GM12878 (cell line): ENCODE measurements around the gene KCNK7. TPM values are rescaled to one million over a fixed set of nuclear protein-coding genes. Genes with fewer than 3 reads are reported as not detected.

Source experiments
- ATAC-seq: fragments of 200-7000 bp; cut with Tn5 transposase; 3 replicates; pipeline ENCODE4 v1.9.1; 2020; ENCODE audit warnings: mild to moderate bottlenecking, moderate library complexity
- BruUV-seq: library from RNA; stranded (reverse); fragments of 400-500 nt; replicated peaks from 2 replicates; lab custom pipeline; 2021; lab: Mats Ljungman, UMichigan
- CTCF ChIA-PET: fragments of 300-600 bp; sonication (Branson Sonifier 250); formaldehyde crosslinking; extraction: SDS; loops from one replicate; lab custom pipeline; 2021; ENCODE audit warnings: inconsistent platforms; lab: Yijun Ruan, JAX
- POLR2A ChIA-PET: fragments of 350-600 bp; formaldehyde crosslinking; extraction: SDS; loops from one replicate; lab custom pipeline; 2021; ENCODE audit warnings: inconsistent platforms; lab: Charles Lee
- RAD21 ChIA-PET: fragments of 300-600 bp; sonication (Branson Sonifier 250); formaldehyde crosslinking; loops from one replicate; lab custom pipeline; 2023; ENCODE audit warnings: antibody characterized with exemption; ENCODE audit not compliant: unreplicated experiment; lab: Charles Lee
- SMC1A ChIA-PET: fragments of 300-600 bp; sonication (Branson Sonifier 250); formaldehyde crosslinking; loops from one replicate; lab custom pipeline; 2023; ENCODE audit not compliant: unreplicated experiment, uncharacterized antibody; lab: Charles Lee
- DNase-seq: peaks from one replicate; pipeline ENCODE4 v3.0.0-alpha.2; 2011; ENCODE audit warnings: low read depth, low spot score
- FAIRE-seq: peaks from 3 replicates; lab custom pipeline; 2011; peaks lifted over from hg19 to GRCh38; lab: Jason Lieb, UNC
- H2AFZ ChIP-seq: 2 replicates; pipeline ENCODE4 v1.6.0; 2011; ENCODE audit warnings: low read depth, low read length, control low read depth; ENCODE audit not compliant: control insufficient read depth
- H3K27ac ChIP-seq: 2 replicates; pipeline ENCODE4 v1.5.1; 2011; ENCODE audit warnings: control low read depth; ENCODE audit not compliant: control insufficient read depth, insufficient read depth
- H3K27me3 ChIP-seq, 2 experiments: replicated peaks in 1 of 2; 2 replicates each; pipeline versions ENCODE4 v1.6.0 to v1.6.1; 2011; ENCODE audit warnings: low read length in 1 of 2; ENCODE audit not compliant: control insufficient read depth in 2 of 2, insufficient read depth in 2 of 2
- H3K36me3 ChIP-seq, 2 experiments: 2 replicates each; pipeline ENCODE4 v1.5.1; 2011; ENCODE audit warnings: low read length in 1 of 2; ENCODE audit not compliant: control insufficient read depth in 2 of 2, insufficient read depth in 2 of 2
- H3K4me1 ChIP-seq: 2 replicates; pipeline ENCODE4 v1.6.1; 2011; ENCODE audit warnings: mild to moderate bottlenecking, low read length, moderate library complexity, mixed read lengths; ENCODE audit not compliant: control insufficient read depth, insufficient read depth
- H3K4me2 ChIP-seq: 2 replicates; pipeline ENCODE4 v1.6.0; 2011; ENCODE audit warnings: control low read depth; ENCODE audit not compliant: control insufficient read depth, insufficient read depth
- H3K4me3 ChIP-seq: fragments of 200-600 bp; sonication (generic); 2 replicates; pipeline ENCODE4 v1.5.1; 2016
- H3K79me2 ChIP-seq: 2 replicates; pipeline ENCODE4 v1.6.0; 2011; ENCODE audit warnings: low read length; ENCODE audit not compliant: control insufficient read depth, insufficient read depth
- H3K9ac ChIP-seq: 2 replicates; pipeline ENCODE4 v1.8.0; 2011; ENCODE audit warnings: low read length, control low read depth, mixed read lengths; ENCODE audit not compliant: control insufficient read depth, insufficient read depth
- H3K9me3 ChIP-seq: replicated peaks from 3 replicates; pipeline ENCODE4 v1.5.1; 2011; ENCODE audit warnings: mild to moderate bottlenecking, low read length; ENCODE audit not compliant: control insufficient read depth, insufficient read depth
- H4K20me1 ChIP-seq: 2 replicates; pipeline ENCODE4 v1.6.0; 2011; ENCODE audit not compliant: control insufficient read depth, insufficient read depth
- BACH1 ChIP-seq: fragments of 450-650 bp; IDR thresholded peaks from 2 replicates; pipeline ENCODE4 v1.6.1; 2017; ENCODE audit warnings: mild to moderate bottlenecking, borderline replicate concordance
- CBX5 ChIP-seq: sonication (generic); IDR thresholded peaks from 2 replicates; pipeline ENCODE4 v1.6.1; 2016; ENCODE audit warnings: low read depth, moderate library complexity, mild to moderate bottlenecking, inconsistent platforms
- EP300 ChIP-seq, 2 experiments: fragments of 150-350 bp in 1 of 2; IDR thresholded peaks; 2 replicates each; pipeline ENCODE4 v1.6.1; 2011 to 2012; ENCODE audit warnings: low read depth in 2 of 2, low read length in 2 of 2, borderline replicate concordance in 1 of 2, improper control_type of control experiment in 1 of 2, inconsistent platforms in 1 of 2; ENCODE audit not compliant: control insufficient read depth in 1 of 2
- GABPA ChIP-seq: IDR thresholded peaks from 2 replicates; pipeline ENCODE4 v1.6.1; 2014; ENCODE audit warnings: antibody characterized with exemption, low read depth, mild to moderate bottlenecking, inconsistent platforms
- IKZF1 ChIP-seq: fragments of 450-650 bp; conservative IDR thresholded peaks from 2 replicates; pipeline ENCODE4 v1.6.1; 2017; ENCODE audit warnings: antibody characterized with exemption, mild to moderate bottlenecking
- KDM1A ChIP-seq: fragments of 200-600 bp; sonication (generic); IDR thresholded peaks from 2 replicates; pipeline ENCODE4 v1.6.1; 2016; ENCODE audit warnings: borderline replicate concordance
- MEF2B ChIP-seq: fragments of 450-650 bp; IDR thresholded peaks from 2 replicates; pipeline ENCODE4 v1.6.1; 2018; ENCODE audit warnings: mild to moderate bottlenecking, moderate library complexity; ENCODE audit not compliant: partially characterized antibody, poor library complexity, severe bottlenecking
- MTA3 ChIP-seq: IDR thresholded peaks from 2 replicates; pipeline ENCODE4 v1.6.1; 2012; ENCODE audit warnings: low read length, inconsistent platforms, borderline replicate concordance
- POLR2AphosphoS5 ChIP-seq: IDR thresholded peaks from 2 replicates; pipeline ENCODE4 v1.6.1; 2011; ENCODE audit warnings: mild to moderate bottlenecking, low read length, inconsistent platforms
- SMAD5 ChIP-seq: IDR thresholded peaks from 2 replicates; pipeline ENCODE4 v1.6.1; 2016; ENCODE audit warnings: antibody characterized with exemption, low read depth
- WRNIP1 ChIP-seq: IDR thresholded peaks from 2 replicates; pipeline ENCODE4 v1.6.1; 2011; ENCODE audit warnings: low read depth, low read length, improper control_type of control experiment, borderline replicate concordance
- WGBS: methylation state at CpG from one replicate; pipeline ENCODE4 v1.1.6; 2016; ENCODE audit warnings: low lambda C conversion rate; ENCODE audit not compliant: insufficient replicate concordance, insufficient coverage; ENCODE audit errors: missing lambda C conversion rate; 5-methylcytosine and 5-hydroxymethylcytosine counted together
- in situ Hi-C: fragments of 300-500 bp; cut with MboI; formaldehyde crosslinking; loops from 9 replicates; pipeline ENCODE4 v1.14.3; 2018; ENCODE audit warnings: mixed read lengths
- intact Hi-C: fragments of 100-400 bp; cut with micrococcal nuclease; formaldehyde crosslinking; loops from one replicate; pipeline ENCODE4 v1.14.2; 2022; ENCODE audit not compliant: unreplicated experiment
- polyA plus RNA-seq, 11 experiments: library from polyadenylated mRNA; depleted of rRNA in 4 of 11; unstranded in 6 of 11; stranded (reverse) in 5 of 11; fragments of >200 nt; fragmentation: Nextera tagmentation in 4 of 11; fragmentation: Illumina TruSeq in 1 of 11; extraction: Ambion mirVana in 4 of 11; extraction: Trizol in 1 of 11; gene quantifications; 1 replicate in 1 of 11; 2 replicates in 10 of 11; pipeline versions ENCODE4 v1.2.1 to v1.2.3, GENCODE V29; 2011 to 2016; ENCODE audit warnings: inconsistent platforms in 2 of 11, missing spikeins in 2 of 11, low read depth in 1 of 11
- total RNA-seq, 4 experiments: library from RNA; depleted of rRNA in 3 of 4; stranded (reverse); fragments of >200 nt in 3 of 4; fragmentation: Illumina TruSeq in 1 of 4; extraction: Trizol in 1 of 4; gene quantifications; 2 replicates each; pipeline versions ENCODE4 v1.2.1 to v1.2.3, GENCODE V29; 2013 to 2021
- TF ChIP-seq, protein P1 (sequence below): fragments of 450-650 bp; IDR thresholded peaks from 2 replicates; pipeline ENCODE4 v1.6.1; 2017; ENCODE audit warnings: mild to moderate bottlenecking, low read depth, inconsistent platforms; ENCODE audit not compliant: poor library complexity, severe bottlenecking
- TF ChIP-seq, protein P2 (sequence below): fragments of 450-650 bp; conservative IDR thresholded peaks from 2 replicates; pipeline ENCODE4 v1.6.1; 2017; ENCODE audit warnings: mild to moderate bottlenecking, moderate library complexity
- TF ChIP-seq, protein P3 (sequence below): IDR thresholded peaks from 2 replicates; pipeline ENCODE4 v1.6.1; 2012; ENCODE audit warnings: mild to moderate bottlenecking, low read depth, low read length
- TF ChIP-seq, protein P4 (sequence below): IDR thresholded peaks from 2 replicates; pipeline ENCODE4 v1.6.1; 2011; ENCODE audit warnings: mild to moderate bottlenecking, low read depth, low read length, moderate library complexity; ENCODE audit not compliant: insufficient replicate concordance

KCNK7 gene
- total and polyA plus RNA-seq, 10 of the 15 experiments (the other 5 are each of a cell fraction or from before 2014, with no cell fraction given) = 0.11 to 0.54 (median 0.23) TPM; not detected in 7

DNA sequence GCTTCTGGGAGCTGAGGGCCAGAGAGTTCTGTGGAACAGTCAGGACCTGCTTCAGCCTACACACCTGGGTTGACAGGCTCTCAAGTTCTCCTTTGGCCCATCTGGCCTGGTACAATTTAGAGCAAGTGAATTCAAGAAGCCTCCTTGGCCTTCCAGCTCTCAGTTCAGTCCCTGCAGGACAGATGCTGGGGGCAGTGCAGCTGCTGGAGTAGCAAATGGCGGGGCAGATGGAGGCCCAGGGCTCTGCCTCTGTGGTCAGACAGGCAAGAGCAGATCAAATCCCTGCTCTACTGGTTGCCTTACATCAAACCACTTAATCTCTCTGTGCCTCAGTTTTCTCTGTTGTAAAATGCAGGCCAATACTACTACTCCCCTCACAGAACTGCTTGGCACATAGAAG lies 8.7 kb upstream of the KCNK7 start:
- 100% methylated on average over 1 of the region's 1 CpG for WGBS
- H3K27ac ChIP-seq = no peak overlapping the region
- H3K4me3 ChIP-seq = no peak overlapping the region
- FAIRE-seq (no peak), ATAC-seq (no peak), DNase-seq (no peak)
- H3K4me2 ChIP-seq = no peak overlapping the region
- BruUV-seq = no TSS peak
- RAD21 ChIA-PET = interaction anchor here (0.5 to 0.7 kb wide), 2 partner anchors 28 to 460 kb away, joined by 3 read pairs; no protein-coding TSS in a partner anchor
- no peaks in the 10 kb centered on the region for H4K20me1 ChIP-seq
- SMC1A ChIA-PET = interaction anchor here (1.9 kb wide), 1 partner anchor 11 kb away, joined by 6 read pairs; no protein-coding TSS in a partner anchor
- CTCF ChIA-PET = interaction anchor here (0.6 to 1.5 kb wide), 5 partner anchors 9 to 275 kb away, joined by 3 to 8 read pairs (median 4); partner anchors contain the start of genes KCNK7 and PCNX3
- in situ Hi-C loops (no loop called here), intact Hi-C loops (no loop called here)
- H2AFZ ChIP-seq = no peak overlapping the region
- no peaks in the 10 kb centered on the region for H3K4me1 ChIP-seq
- no peaks in the 10 kb centered on the region for H3K27me3 ChIP-seq
- POLR2A ChIA-PET = interaction anchor here (0.6 to 1.4 kb wide), 6 partner anchors 9 to 34 kb away, joined by 3 to 5 read pairs (median 3); partner anchors contain the start of genes PCNX3 and ZNRD2
- H3K9me3 ChIP-seq = no peaks in the 10 kb centered on the region
- no peak overlapping the region for H3K9ac ChIP-seq
- H3K79me2 ChIP-seq = no peaks in the 10 kb centered on the region
- peaks cover 18 to 28% of the 10 kb centered on the region in 2 experiments; a peak in 3 of 4 replicates for H3K36me3 ChIP-seq
- no peak for TF ChIP-seq BACH1
- TF ChIP-seq, protein P1, sequence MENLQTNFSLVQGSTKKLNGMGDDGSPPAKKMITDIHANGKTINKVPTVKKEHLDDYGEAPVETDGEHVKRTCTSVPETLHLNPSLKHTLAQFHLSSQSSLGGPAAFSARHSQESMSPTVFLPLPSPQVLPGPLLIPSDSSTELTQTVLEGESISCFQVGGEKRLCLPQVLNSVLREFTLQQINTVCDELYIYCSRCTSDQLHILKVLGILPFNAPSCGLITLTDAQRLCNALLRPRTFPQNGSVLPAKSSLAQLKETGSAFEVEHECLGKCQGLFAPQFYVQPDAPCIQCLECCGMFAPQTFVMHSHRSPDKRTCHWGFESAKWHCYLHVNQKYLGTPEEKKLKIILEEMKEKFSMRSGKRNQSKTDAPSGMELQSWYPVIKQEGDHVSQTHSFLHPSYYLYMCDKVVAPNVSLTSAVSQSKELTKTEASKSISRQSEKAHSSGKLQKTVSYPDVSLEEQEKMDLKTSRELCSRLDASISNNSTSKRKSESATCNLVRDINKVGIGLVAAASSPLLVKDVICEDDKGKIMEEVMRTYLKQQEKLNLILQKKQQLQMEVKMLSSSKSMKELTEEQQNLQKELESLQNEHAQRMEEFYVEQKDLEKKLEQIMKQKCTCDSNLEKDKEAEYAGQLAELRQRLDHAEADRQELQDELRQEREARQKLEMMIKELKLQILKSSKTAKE = no peak
- TF ChIP-seq POLR2AphosphoS5 = no peak
- no peak for TF ChIP-seq SMAD5
- TF ChIP-seq MTA3 = no peak
- TF ChIP-seq EP300 (IDR thresholded peaks at IDR 0.05; ENCODE audit: borderline replicate concordance in 1 of 2, control insufficient read depth in 1 of 2, low read depth in 2 of 2, low read length in 2 of 2) = no peak
- no peak for TF ChIP-seq KDM1A
- TF ChIP-seq, protein P2, sequence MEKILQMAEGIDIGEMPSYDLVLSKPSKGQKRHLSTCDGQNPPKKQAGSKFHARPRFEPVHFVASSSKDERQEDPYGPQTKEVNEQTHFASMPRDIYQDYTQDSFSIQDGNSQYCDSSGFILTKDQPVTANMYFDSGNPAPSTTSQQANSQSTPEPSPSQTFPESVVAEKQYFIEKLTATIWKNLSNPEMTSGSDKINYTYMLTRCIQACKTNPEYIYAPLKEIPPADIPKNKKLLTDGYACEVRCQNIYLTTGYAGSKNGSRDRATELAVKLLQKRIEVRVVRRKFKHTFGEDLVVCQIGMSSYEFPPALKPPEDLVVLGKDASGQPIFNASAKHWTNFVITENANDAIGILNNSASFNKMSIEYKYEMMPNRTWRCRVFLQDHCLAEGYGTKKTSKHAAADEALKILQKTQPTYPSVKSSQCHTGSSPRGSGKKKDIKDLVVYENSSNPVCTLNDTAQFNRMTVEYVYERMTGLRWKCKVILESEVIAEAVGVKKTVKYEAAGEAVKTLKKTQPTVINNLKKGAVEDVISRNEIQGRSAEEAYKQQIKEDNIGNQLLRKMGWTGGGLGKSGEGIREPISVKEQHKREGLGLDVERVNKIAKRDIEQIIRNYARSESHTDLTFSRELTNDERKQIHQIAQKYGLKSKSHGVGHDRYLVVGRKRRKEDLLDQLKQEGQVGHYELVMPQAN = no peak
- no peak for TF ChIP-seq WRNIP1
- TF ChIP-seq CBX5 = no peak
- no peak for TF ChIP-seq GABPA
- TF ChIP-seq, protein P3, sequence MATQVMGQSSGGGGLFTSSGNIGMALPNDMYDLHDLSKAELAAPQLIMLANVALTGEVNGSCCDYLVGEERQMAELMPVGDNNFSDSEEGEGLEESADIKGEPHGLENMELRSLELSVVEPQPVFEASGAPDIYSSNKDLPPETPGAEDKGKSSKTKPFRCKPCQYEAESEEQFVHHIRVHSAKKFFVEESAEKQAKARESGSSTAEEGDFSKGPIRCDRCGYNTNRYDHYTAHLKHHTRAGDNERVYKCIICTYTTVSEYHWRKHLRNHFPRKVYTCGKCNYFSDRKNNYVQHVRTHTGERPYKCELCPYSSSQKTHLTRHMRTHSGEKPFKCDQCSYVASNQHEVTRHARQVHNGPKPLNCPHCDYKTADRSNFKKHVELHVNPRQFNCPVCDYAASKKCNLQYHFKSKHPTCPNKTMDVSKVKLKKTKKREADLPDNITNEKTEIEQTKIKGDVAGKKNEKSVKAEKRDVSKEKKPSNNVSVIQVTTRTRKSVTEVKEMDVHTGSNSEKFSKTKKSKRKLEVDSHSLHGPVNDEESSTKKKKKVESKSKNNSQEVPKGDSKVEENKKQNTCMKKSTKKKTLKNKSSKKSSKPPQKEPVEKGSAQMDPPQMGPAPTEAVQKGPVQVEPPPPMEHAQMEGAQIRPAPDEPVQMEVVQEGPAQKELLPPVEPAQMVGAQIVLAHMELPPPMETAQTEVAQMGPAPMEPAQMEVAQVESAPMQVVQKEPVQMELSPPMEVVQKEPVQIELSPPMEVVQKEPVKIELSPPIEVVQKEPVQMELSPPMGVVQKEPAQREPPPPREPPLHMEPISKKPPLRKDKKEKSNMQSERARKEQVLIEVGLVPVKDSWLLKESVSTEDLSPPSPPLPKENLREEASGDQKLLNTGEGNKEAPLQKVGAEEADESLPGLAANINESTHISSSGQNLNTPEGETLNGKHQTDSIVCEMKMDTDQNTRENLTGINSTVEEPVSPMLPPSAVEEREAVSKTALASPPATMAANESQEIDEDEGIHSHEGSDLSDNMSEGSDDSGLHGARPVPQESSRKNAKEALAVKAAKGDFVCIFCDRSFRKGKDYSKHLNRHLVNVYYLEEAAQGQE = no peak
- no peak for TF ChIP-seq MEF2B
- TF ChIP-seq, protein P4, sequence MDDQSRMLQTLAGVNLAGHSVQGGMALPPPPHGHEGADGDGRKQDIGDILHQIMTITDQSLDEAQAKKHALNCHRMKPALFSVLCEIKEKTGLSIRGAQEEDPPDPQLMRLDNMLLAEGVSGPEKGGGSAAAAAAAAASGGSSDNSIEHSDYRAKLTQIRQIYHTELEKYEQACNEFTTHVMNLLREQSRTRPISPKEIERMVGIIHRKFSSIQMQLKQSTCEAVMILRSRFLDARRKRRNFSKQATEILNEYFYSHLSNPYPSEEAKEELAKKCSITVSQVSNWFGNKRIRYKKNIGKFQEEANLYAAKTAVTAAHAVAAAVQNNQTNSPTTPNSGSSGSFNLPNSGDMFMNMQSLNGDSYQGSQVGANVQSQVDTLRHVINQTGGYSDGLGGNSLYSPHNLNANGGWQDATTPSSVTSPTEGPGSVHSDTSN = no peak
- TF ChIP-seq IKZF1 = no peak
